ENCODE data around the gene ARHGAP21.

GRCh38 chr10:24706479-24707118 lies 17.1 kb downstream of the ARHGAP21 start:
- TF ChIP-seq CTCF (IDR thresholded peaks at IDR 0.05; ENCODE audit: low read length) (no peak), EZH2phosphoT487 (IDR thresholded peaks at IDR 0.05; ENCODE audit: low read length) (no peak), EZH2 (optimal IDR thresholded peaks at IDR 0.05; ENCODE audit: low read depth, low read length) (no peak)

All from MM.1S (cell line).